NCI-H526 treated with DMSO at 0.1 percent for 48 hours (cell line): ENCODE results near the gene KNDC1.
"Not testable (repeated sequence)": the region's sequence is repeated elsewhere in the genome, so short reads cannot be mapped to it uniquely, and the experiment has no call there.

ENCODE experiments used
- DNase-seq: peaks from one replicate; lab custom pipeline; 2025; lab: John Stamatoyannopoulos, UW

KNDC1 gene

GRCh38 chr10:133259602-133259989 lies 99.6 kb downstream of the KNDC1 start:
- no peak for DNase-seq

GRCh38 chr10:133260895-133261725 lies 101.1 kb downstream of the KNDC1 start:
- DNase-seq, result no peak

GRCh38 chr10:133261726-133262325 lies 101.8 kb downstream of the KNDC1 start:
- DNase-seq, result peak; percentile 23

GRCh38 chr10:133262696-133263095 lies 102.7 kb downstream of the KNDC1 start:
- DNase-seq, result no peak

GRCh38 chr10:133263674-133264073 lies 103.7 kb downstream of the KNDC1 start:
- DNase-seq, result no peak

- no peak for DNase-seq
These were observed 104.4 kb downstream of the KNDC1 start for GRCh38 chr10:133264461-133264860.

GRCh38 chr10:133265052-133265451 lies 105.0 kb downstream of the KNDC1 start:
- DNase-seq, result not testable (repeated sequence)

GRCh38 chr10:133266056-133266795 lies 106.2 kb downstream of the KNDC1 start:
- DNase-seq, result no peak

GRCh38 chr10:133267293-133267692 lies 107.3 kb downstream of the KNDC1 start:
- no peak for DNase-seq

- no peak for DNase-seq
These were observed 107.8 kb downstream of the KNDC1 start for GRCh38 chr10:133267829-133268228.

GRCh38 chr10:133268532-133268931 lies 108.5 kb downstream of the KNDC1 start:
- DNase-seq, result no peak

- no peak for DNase-seq
These were observed 109.3 kb downstream of the KNDC1 start for GRCh38 chr10:133269367-133269766.

- no peak for DNase-seq
These were observed 110.2 kb downstream of the KNDC1 start for GRCh38 chr10:133270204-133270603.

GRCh38 chr10:133270773-133271297 lies 110.8 kb downstream of the KNDC1 start:
- DNase-seq, result no peak

- no peak for DNase-seq
These were observed 111.7 kb downstream of the KNDC1 start for GRCh38 chr10:133271521-133272300.

- DNase-seq, result no peak
These were observed 112.4 kb downstream of the KNDC1 start for GRCh38 chr10:133272301-133272963.

- no peak for DNase-seq
These were observed 113.0 kb downstream of the KNDC1 start for GRCh38 chr10:133272964-133273420.

GRCh38 chr10:133273534-133274143 lies 113.6 kb downstream of the KNDC1 start:
- no peak for DNase-seq

GRCh38 chr10:133274751-133275683 lies 115.0 kb downstream of the KNDC1 start:
- no peak for DNase-seq

- no peak for DNase-seq
These were observed 115.7 kb downstream of the KNDC1 start for GRCh38 chr10:133275684-133276092.
